Posterior vena cava (tissue), 2 donors: ENCODE results near the gene NRAS. TPM values are rescaled to one million over a fixed set of nuclear protein-coding genes. Genes with fewer than 3 reads are reported as not detected.
"Not testable (repeated sequence)": the region's sequence is repeated elsewhere in the genome, so short reads cannot be mapped to it uniquely, and the experiment has no call there.

Source experiments
- DNase-seq: peaks from one replicate; pipeline ENCODE4 v3.0.0-alpha.2; 2020; ENCODE audit warnings: low spot score
- intact Hi-C, 2 donors: fragments of 100-400 bp; cut with DNase I; formaldehyde crosslinking; loops; one replicate each; pipeline versions ENCODE4 v1.14.1 to v1.14.2; 2022 to 2023
- long read RNA-seq, 2 donors: library from polyadenylated mRNA; unstranded; transcript quantifications; one replicate each; pipeline ENCODE4 v2.0.0, GENCODE V29; 2020 to 2021
- total RNA-seq, 2 donors: library from RNA; stranded (reverse); fragmentation: NEBNext Ultra II Directional; extraction: Animal tissue kit (Norgen Biotek cat#: 25700); gene quantifications; one replicate each; pipeline ENCODE4 v1.2.1, GENCODE V29; 2021
- donor health status: DM: yes; HTN: yes; CAD: no.
- donor health status: DM: yes; HTN: yes; CAD: no.

The NRAS gene
- total RNA-seq = 10 to 100 TPM; 19.9 to 24.8 TPM
- long read RNA-seq, donor 1, full-length matches to known transcripts = 2 of 5 reads
- long read RNA-seq, donor 1, partial matches to known transcripts = 2 of 5 reads
- long read RNA-seq, donor 1, other reads (novel, unspliced or antisense) = 1 of 5 reads
- long read RNA-seq, donor 2, full-length matches to known transcripts = 12 of 14 reads
- long read RNA-seq, donor 2, partial matches to known transcripts = 0 of 14 reads
- long read RNA-seq, donor 2, other reads (novel, unspliced or antisense) = 2 of 14 reads

DNA sequence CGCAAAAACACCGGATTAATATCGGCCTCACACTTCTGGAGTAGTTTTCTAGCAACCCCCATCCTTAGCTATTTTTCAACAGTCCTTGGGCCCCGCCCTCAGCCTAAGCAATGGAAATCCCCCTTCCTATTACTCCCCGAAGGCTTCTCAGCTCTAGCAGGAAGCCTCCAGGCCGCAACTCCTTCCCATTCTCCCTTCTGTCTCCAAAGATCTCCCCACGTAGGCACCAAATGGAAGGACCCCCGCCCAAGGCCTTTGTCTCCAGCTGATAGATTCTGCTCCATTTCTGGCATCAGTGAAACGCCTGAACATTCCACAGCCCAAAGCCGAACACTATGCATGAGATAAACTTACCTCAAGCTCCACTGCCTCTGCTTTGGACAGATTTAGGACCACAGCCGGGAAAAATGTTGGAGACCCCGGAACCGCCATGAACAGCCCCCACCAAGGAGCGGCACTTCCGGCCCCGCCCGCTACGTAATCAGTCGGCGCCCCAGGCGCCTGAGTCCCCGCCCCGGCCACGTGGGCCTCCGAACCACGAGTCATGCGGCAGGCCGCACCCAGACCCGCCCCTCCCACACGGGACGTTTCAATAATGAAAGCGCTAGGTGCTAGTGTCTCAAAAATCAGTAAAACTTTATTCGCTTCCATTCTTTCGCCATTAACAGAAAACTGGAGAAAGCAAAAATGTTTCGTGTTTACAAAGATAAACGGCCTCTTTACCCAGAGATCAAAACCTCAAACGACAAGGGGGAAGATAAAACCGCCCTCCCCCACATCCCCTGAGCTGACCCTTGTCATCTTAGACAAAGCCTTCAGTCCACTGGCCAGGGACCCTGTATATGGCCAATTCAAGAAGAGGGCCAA is at the start of gene NRAS:
TSS of gene NRAS (minus strand) at position 468 of the 867 bp plus-strand sequence. CDS start 611 bp downstream, outside the sequence.
- peak; percentile 99 for DNase-seq
- intact Hi-C loops = loop anchor here (10.0 kb wide), 2 partner anchors 132 to 558 kb away; partner anchors contain the start of gene BCAS2 (in 1 of the 2)

DNA sequence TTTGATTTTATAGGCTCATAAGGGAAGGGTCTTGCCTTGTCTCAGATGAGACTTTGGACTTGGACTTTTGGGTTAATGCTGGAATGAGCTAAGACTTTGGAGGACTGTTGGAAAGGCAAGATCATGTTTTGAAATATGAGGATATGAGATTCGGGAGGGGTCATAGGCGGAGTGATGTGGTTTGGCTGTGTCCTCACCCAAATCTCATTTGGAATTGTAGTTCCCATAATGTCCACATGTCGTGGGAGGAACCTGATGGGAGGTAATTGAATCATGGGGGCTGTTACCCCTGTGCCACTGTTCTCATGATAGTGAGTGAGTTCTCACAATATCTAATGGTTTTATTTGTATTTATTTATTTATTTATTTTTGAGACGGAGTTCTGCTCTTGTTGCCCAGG is 48.1 kb upstream of the NRAS start:
- no peak for DNase-seq
- intact Hi-C loops = no loop called here

DNA sequence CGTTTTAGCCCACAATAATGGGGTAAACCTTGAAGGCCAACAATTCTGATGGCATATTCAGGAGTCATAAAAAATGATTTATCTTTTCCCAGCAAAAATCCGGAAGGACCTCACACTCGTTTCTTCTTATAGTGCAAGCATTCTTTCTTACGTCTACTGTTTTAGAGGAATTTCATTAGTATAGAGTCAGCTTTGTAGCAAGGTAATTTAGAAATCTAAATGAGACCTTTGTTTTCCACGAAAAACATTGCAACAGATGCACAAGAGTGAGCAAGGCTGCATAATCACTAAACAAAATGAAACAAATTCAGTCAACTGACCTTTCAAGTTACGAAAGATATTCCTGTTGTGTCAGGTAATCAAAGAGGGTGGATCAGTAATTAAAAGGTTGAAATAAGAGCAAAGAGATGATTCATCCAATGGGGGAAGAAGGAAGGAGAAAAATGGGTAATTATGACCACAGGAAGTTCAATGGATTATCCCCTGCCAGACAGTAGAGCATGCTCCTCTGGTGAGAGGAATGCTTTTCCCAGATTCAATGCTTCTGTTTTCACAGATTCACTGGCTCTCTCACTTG is 41.8 kb upstream of the NRAS start:
- no peak for DNase-seq
- intact Hi-C loops = no loop called here

DNA sequence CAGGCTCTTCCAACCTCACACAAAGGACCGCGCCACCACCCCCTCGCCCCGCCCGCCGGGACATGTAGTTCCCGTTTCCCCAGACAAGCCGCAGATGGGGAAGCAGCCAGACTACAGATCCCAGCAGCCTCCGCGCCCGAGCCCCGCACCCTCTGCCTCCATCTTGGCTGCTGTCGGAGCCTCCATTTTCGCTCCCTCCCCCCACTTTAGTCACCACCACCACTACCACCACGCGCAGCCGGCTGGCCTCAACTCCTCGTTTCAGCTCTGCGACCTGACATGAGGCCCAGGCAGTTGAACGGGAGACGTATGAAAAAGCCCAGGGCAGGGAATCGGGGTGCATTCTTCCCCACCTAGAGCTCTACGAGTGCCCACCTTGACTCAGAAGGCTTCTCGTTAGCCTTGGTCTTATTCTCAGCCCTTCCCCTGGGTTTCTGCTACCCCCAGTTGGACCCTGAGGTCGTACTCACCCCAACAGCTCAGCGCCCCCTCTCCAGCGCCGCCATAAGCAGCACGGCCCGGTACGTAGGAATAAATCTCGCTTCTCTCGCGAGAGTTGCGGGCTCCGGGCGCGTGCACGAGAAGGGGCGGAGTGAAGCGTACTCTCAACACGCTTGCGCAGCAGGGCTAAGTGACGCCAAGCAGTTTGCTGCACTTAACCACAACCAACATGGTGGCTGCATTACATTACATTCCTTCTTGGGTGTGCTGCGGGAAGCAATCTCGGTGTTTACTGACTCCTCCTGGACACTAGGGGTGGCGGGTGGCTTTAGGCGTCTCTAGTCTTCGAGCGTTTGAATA is 41.1 kb upstream of the NRAS start, which contains the start of gene CSDE1:
TSS of gene CSDE1 (minus strand) at position 530 of the 801 bp plus-strand sequence. CDS start 18,094 bp downstream, outside the sequence.
- peak; percentile 99 for DNase-seq
- intact Hi-C loops = no loop called here

DNA sequence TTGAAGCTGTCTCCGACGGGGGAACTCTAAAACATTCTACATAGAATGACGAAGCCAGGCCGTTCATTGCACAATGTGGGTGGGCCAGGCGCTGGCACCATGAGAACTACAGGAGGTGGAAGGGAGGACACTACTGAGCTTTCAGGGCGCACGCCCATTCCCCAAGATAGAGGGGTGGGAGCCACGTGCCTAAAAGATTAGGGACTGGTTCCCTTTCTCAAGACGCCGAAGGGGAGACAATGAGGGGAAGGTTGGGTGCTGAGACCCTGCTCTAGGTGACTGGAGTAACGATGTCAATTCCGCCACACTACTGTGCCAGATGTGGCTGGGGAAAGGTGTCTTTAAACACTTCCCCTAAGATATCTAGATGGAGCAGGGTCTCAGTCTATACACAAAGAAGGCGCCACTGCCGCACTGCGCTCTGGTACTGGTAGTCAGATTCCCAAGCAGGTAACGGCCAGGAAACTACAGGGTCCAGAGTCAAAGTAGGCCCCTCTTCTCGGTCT is 40.4 kb upstream of the NRAS start:
- DNase-seq = peak; percentile 84
- intact Hi-C loops = no loop called here

DNA sequence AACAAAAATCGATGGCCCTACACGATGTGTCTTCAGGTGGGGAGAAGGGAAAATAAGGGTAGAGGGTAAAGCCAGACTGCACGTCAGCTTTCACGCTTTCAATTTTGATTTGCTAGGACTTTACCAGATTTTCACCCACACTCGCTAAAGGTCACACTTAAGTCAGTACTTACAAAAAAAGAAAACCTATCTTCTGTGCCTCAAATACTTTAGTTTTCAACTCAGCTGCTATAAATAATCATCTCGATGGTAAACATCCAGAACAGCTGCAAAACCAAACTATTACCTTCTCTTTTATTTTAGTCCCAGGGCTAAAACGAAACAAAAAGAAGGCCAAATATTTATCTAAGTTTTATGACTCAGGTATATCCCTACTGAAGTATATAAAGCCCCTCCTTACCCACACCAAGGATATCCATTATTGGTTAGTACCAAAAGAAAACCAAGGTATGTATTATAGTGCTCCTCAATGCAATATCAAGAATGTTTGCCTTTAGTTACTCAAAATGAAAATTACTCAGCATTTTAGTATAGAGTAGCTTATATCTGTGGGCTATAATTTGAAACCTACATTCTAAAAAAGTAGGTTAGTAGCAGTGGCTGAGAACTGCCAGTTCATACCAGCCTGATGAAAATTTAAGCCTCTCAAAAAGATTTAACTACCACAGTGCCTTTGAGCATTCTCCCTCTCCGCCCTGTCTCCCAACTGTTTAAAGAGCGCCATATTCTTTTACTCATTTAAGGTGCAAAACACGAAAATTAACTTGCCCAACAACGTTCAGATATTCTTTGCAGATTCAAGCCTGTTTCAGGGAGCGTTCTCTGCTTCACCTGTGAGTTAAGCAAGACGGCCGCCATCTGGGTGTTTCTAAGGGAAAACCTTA is 39.7 kb upstream of the NRAS start:
- no peak for DNase-seq
- intact Hi-C loops = no loop called here

DNA sequence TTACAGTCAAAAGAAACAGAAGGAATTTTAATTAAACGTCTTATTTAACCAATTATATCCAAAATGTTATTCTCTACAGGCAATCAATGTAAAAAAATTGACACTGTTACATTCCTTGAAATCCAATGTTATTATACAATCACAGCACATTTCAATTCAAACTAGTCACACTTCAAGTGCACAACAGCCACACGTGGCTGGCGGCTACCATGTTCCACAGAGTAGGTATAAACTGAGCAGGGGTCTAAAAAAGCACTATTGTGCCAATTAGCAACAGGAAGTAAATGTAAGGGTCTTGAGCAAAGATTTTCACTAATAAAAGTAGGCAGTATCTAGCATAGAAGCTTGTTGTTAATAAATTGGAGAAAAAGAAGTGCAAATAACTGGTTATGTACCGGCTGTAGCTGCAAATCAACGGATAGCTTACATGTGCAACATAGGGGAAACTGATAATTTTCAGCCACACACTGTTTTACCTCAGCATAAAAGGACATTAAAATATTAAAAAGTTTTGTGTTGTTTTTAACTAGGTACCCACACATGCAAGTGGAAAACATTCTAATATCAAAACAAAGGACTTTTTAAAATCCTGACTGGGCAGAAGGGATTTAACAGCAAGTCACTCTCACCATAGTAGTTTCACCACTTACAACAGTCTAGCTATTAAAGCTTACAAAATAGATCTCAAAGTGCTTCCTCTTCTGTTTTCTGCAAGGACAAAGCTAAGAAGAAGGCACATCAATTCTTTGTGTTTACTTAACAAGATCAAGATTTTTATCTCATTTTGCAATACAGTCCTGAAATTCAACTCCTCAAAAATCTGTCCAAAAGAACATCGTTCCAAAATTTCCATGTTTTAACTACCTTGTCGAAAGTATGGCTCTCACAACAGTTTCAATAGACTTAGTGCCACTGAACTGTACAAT is 38.7 kb upstream of the NRAS start:
- intact Hi-C loops = no loop called here
- DNase-seq = no peak

DNA sequence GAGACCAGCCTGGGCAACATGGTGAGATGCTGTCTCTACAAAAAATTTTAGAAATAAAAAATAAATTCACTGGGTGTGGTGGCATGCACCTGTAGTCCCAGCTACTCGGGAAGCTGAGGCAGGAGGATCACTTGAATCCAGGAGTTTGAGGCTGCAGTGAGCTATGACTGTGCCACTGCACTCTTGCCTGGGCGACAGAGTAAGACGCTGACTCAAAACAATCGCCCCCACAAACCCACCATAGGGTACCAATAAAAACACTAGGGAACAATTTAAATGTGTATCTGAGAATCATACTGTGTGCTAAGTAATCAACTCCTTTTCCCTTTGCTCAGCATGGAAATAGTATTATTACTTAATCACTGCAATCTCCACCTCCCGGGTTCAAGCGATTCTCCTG is 37.1 kb upstream of the NRAS start:
- intact Hi-C loops = not testable (repeated sequence)

DNA sequence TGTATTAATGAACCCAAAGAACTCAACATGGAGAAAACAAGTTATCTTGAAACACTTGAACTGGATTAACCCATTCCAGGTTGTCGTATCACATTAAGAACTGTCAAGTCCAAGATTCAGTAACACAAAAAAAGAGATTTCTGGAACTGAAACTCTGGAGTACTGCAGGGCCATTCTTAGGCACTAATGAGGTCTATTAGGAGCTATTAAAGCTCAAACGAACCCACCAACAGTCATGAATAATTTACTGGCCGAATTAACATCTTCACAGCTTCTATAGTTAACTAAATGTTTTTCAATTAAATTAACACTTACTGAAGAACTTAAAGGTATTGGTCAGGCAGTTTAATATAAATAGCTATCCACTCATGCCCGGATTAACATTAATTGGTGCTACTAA is 36.6 kb upstream of the NRAS start:
- intact Hi-C loops = no loop called here
- no peak for DNase-seq

More for the DNA sequence above, 37.1 kb upstream of the NRAS start:
- DNase-seq = not testable (repeated sequence)

DNA sequence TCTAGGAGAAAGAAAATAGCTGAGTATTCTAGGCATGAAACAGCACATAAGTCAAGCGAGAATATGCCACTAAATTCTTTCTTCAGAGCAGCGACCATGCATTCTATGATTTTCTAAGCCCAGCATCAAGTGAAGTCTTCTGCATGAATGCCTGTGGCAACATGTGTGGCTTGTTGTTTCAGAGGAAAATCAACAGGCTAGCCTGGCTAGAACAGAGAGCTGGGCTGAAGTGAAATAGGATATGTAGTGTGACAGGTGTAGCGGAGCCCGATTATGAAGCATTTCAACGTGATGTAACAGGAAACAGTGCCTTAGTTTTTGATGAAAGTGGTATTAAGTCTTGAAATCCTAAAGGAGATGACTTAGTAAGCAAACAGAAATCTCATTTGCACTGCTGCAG is 34.2 kb upstream of the NRAS start:
- DNase-seq = no peak
- intact Hi-C loops = no loop called here

DNA sequence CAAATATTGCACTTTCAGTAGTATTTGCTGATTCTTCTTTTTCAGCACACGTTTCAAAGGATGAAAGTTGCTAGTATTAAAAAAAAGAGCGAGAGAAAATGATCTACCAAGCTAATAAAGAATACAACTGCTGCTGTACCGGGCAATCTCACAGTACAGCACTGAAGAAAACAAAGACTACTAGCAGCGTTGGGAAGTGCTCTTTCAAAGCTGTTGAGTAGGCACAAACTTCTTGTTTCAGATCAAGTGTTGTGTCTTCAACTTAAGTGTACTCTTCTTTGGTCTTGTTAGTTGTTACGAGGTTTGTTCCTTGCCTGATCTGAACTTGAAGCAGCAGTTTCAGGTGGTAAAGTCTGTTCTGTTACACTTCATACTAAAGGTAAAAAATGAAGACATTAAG is 33.3 kb upstream of the NRAS start:
- intact Hi-C loops = loop anchor here in 1 of 2 donors (2.0 kb wide), 1 partner anchor 79 kb away; the partner anchor contains the start of gene DENND2C
- DNase-seq = no peak

DNA sequence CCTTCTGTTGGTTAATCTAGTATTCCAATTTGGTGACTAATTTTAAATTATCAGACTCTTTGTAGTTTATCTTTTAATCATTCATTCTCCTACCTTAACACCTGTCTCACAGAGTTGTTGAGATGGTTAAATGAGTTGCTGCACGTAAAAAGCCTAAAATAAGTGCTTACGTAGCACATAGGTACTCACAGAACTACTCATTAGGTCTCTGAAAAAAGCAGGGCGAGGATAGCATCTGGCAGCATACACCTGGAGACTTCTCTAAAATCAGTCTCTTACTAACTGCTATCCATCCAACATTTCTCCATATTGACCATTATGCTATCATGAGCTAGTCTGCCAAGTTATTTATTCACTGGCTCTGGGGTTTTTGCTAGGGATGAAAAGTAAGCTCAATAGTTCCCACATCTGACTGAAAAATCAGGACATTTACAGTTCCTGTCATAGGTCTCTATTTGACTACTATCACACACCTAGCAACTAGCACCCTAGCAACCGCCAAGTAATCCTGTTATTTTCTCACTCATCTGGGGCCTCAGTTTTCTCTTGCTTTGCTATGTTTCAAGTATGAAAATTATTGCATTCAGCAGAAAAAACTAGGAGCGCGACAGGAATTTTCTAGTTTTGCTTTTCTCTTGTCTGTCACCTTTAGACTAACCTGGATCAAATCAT is 30.0 kb upstream of the NRAS start:
- intact Hi-C loops = no loop called here
- no peak for DNase-seq

DNA sequence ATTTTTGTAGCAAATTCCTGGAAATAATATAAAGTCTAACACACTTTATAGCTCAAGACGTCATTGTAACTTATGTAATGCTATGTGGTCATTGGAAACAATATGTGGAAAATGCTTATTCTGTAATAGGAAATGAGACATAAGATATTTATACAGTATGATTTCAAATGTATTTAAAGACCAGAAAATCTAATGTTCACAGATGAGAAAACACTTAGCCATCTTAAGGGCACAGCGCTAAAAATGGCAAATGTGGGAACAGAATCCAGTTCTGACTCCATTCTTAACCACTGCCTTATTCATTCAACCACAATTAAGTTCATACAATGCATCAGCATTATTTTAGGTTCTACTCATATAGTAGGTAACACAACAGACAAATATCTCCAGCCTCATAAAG is 28.7 kb upstream of the NRAS start:
- intact Hi-C loops = no loop called here
- DNase-seq = no peak

DNA sequence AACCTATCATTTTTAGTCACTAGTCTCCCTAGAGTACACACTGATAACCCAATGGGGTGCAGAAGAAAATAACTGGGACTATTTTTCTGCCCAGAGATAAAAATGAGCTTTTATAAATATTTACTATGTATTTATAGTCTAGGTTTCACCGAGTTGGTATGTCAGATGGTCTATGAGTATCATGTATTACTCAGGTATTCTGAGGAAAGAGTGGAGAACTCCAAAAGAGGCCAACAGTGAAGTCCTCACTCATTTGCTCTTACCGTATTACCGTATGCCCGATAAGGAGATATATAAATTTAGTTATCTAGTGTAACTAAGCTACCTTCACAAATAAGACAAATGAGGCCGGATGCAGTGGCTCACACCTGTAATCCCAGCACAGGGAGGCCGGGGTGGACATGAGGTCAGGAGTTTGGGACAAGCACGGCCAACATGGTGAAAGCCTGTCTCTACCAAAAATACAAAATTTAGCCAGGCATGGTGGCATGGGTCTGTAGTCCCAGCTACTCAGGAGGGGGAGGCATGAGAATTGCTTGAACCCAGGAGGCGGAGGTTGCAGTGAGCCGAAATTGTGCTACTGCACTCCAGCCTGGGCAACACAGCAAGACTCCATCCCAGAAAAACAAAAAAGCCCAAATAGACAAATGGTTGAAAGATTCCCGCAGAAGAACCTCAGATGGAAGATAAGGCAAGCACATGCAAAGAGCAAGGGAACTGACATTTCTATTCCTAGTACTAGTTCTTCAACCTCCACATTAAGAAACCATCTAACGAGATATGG is 25.6 kb upstream of the NRAS start:
- no peak for DNase-seq
- intact Hi-C loops = no loop called here

DNA sequence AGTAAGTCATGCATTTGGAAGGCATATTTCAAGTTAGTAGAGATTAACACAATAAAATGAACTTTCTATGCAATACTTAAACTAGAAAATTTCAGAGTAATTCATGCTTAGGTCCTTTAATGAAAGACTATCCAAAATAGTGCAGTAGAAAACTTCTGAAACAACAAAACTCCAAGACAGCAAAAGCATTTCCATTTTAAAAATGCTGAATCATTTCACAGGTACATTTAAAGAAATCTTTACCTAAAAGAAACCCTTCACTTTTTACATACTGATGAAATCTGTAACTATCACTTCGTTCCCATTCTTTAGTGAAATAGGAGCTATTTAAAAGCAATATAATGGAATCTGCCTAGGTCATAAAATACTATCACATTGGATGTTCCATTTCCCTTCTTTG is 23.8 kb upstream of the NRAS start:
- DNase-seq = no peak
- intact Hi-C loops = no loop called here

DNA sequence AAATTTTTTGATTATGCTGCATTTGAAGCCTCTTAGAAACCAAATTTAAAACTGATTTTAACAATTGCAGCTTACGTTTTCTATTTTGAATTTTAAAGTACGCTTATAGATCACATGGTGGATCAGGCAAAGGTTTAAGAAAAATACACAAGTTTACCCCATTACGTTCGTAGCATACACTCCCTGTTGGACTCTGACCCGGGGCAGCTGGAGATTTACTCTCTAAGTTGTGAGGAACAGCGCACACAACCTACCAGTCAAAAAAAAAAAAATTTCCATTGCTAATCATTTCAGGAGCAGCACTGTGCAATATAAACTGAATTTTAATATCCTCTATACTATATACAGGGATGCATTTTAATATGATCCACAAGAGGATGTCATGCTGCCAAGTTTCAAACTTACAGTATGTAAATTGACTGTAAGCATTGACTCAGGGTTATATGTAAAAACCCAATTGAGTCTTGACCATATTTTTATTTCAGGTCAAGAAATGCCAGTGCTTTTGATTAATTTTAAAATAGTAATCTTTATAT is 20.8 kb upstream of the NRAS start:
- DNase-seq = no peak
- intact Hi-C loops = no loop called here
